Mesenteric fat pad (tissue), 1 donor: ENCODE measurements around the gene GPER1. TPM values are rescaled to one million over a fixed set of nuclear protein-coding genes. Genes with fewer than 3 reads are reported as not detected.
"Not testable (repeated sequence)": the region's sequence is repeated elsewhere in the genome, so short reads cannot be mapped to it uniquely, and the experiment has no call there.

Experiments
- DNase-seq: peaks from one replicate; pipeline ENCODE4 v3.0.0-alpha.2; 2020; ENCODE audit warnings: low spot score
- total RNA-seq: library from RNA; stranded (reverse); fragmentation: NEBNext Ultra II Directional; extraction: Animal tissue kit (Norgen Biotek cat#: 25700); gene quantifications from one replicate; pipeline ENCODE4 v1.2.1, GENCODE V29; 2021
- donor health status: DM: yes; HTN: yes; CAD: no.

GPER1 gene
- total RNA-seq, 1 donor from 2014 or later = 8.1 TPM

GRCh38 chr7:1068013-1068412, 19.9 kb upstream of the GPER1 start:
- DNase-seq = no peak

DNA sequence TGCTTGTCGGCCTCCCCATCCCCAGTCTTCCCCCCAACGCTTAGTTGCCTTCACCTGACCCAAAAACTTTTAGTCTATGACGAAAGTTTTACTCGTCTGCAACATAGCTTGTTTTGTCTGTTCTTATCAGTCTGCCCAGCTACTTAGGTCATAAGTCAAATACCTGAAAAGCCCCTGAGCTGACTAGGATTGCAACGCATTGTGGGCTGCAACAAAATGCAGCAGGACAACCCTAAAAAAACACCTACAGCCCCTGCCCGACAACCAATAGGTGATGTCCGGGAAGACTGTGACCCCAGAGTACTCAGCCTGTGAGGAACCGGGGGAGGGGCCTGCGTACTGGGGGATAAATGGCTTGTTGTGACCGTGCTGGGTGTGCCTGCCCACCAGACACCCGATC, 19.3 kb upstream of the GPER1 start:
- DNase-seq = no peak

- no peak for DNase-seq
Observed at GRCh38 chr7:1070544-1071011, 17.3 kb upstream of the GPER1 start.

DNA sequence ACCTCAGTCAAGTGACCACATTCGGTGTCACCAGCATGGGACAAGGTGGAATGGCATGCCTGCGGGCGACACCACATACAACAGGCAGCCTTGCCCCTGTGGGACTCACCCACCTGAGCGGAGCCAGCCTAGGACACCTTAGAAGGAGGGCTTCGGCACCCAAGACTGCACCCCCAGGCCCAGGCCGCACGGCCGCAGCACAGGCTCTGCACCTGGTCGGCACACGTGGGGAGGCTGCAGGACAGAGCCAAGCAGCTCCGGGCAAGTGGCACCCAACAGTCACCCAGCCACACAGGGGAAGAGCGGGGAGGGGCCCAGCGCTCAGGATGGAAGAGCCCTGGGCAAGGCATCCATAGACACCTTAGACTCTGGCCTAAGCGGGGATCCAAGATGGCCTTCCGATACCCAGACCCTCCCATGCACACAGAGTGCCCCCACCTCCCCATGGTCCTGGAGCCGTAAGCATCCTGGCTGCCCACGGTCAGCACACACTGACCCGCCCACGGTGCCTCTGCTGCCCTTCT, 16.1 kb upstream of the GPER1 start:
- no peak for DNase-seq

DNA sequence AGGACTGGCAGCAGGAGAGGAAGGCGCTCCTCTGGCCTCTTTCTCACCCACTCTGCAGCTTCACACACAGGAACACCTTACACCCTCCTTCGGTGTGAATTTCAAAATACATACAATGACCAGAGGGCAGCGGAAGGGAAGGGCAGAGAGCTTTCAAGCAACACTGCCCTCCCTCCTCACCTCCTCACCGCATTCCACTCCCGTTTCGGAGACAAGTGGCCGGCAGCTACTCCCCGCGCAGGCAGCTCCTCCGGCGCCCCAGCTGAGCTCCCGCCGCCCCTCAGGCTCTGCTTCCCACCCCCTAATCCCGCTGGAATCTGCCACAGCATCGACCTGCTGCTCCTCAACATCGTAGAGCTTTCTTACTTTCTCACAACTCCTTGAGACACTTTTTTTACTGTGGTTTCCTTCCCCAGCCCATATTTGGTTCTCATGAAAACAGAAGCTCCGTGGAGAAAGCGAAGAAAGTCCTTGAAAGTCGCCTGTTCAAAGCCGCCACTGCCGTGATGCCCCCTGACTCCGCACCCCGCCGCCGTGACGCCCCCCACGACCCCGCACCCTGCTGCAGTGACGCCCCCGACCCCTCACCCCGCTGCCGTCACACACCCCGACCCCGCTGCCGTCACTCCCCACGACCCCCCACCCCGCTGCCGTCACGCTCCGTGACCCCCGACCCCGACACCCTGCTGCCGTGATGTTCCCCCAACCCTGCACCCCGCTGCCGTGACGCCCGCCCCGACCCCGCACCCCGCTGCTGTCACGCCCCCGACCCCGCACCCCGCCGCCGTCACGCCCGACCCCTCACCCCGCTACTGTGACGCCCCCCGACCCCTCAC, 14.6 kb upstream of the GPER1 start:
- DNase-seq = no peak

DNA sequence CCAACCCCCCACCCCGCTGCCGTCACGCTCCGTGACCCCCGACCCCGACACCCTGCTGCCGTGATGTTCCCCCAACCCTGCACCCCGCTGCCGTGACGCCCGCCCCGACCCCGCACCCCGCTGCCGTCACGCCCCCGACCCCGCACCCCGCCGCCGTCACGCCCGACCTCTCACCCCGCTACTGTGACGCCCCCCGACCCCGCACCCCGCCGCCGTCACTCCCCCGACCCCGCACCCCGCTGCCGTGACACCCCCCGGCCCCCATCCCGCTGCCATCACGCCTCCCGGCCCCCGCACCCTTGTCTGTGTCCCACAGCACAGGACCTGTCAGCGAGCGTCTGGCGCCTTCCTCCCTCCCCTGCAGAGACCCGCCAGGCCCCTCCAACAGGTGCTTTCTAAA, 13.9 kb upstream of the GPER1 start:
- DNase-seq = not testable (repeated sequence)

DNA sequence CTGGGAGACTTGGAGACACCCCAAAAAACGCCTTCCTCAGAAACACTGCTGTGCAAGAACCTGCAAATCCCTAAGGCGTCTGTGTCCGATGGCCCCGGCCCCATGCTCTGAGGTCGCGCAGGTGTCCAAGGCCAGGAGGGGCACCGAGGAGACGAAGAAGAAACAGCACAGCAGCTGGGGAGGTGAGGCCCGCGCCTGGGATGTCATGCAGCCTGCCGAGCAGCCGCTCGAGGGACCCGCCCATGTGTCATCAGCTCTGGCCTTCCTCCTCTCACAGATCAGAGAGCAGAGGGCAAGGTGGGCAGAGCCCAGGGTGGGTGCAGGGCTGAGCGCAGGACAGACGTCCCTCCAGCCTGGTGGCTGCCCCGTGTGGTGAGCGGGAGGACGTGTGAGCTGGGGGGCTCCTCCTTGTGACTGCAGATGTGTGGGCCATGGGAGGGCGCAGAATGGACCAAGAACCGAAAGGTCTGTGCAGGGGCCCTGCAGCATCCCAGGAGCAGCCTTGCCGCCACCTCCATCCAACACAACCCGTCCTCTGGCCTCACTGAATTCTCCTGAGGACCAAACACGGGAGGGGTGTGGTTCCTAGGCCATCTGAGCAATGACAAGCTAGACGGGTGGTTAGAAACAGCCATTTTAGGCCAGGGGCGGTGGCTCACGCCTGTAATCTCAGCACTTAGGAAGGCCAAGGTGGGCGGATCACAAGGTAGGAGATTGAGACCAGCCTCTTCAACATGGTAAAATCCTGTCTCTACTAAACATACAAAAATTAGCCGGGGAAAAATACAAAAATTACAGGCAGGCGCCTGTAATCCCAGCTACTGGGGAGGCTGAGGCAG, 13.1 kb upstream of the GPER1 start:
- DNase-seq = no peak

DNA sequence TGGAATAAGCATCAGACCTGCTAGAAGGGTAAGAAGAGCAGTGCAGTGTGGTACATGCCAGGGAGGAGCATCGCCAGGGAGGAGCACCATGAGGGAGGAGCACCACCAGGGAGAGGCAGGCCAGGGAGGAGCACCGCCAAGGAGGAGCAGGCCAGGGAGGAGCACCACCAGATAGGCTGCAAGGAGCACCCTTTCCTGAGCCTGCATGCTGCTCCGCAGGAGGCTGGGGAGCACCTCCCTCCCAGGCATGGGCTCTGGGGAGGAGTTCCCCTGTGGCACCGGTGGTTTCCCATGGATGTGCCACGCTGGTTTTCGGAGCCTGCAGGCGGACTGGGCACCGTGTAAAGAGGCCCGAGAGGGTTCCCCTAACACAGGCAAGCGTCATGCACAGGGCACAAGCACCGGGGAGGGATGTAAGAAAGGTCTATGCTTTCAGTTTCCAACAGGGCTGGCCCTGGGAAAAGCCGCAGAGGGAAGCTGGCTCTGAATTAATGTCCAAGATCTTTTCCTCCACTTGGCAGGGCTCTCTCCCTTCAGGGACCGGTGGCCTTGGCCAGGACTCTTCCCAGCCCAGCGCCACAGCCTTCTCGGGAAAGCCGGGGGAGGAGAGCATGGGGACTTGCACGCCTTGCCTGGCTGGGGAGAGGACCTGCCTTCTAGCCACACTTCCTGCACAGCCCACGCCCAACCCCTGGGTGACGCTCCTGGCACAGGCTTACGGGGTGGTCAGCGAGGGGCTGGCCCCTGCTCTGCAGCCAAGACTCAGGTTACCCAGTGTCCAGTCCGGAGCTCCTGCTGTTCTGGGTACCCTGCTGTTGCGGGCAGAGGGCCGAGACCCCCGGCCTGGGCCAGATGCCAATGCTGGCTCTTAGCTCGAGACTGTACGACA, 11.5 kb upstream of the GPER1 start:
- DNase-seq = no peak

DNA sequence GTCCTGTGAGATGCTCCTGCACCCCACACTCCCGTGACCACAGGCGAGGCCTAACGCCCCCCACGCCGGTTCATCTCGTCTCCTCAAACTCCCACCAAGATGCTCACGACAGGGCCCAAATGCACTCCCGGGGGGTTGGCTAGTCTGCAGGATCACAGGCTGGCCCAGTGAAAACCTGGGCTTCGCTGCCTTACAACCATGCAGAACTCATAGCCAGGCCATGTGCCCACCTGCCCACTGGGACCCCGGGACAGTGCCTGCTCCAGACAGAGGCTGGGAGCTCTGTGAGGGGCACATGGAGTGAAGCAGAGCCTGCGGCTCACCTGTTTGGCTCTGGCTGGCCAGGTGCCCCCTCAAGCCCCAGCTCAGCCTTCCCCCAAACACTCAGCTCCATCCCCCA, 9.4 kb upstream of the GPER1 start:
- no peak for DNase-seq

DNA sequence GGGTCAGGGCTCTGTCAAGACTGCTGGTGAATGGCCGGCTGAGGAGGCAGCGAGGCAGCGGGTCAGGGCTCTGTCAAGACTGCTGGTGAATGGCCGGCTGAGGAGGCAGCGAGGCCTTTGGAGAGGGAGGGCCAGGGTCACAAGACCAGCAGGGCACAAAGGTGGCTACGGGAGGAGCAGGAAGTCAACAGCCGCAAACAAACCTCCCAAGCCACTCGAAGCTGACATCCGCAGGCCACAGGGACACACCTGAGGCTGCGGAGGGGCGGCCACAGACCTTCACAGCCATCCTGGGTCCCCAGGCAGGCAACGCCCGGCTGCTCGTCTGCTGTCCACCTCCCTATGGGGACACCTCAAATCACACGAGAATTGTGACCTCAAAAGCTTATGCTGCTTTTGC, 8.9 kb upstream of the GPER1 start:
- DNase-seq = no peak

- no peak for DNase-seq
Observed at GRCh38 chr7:1079546-1079945, 8.4 kb upstream of the GPER1 start.

DNA sequence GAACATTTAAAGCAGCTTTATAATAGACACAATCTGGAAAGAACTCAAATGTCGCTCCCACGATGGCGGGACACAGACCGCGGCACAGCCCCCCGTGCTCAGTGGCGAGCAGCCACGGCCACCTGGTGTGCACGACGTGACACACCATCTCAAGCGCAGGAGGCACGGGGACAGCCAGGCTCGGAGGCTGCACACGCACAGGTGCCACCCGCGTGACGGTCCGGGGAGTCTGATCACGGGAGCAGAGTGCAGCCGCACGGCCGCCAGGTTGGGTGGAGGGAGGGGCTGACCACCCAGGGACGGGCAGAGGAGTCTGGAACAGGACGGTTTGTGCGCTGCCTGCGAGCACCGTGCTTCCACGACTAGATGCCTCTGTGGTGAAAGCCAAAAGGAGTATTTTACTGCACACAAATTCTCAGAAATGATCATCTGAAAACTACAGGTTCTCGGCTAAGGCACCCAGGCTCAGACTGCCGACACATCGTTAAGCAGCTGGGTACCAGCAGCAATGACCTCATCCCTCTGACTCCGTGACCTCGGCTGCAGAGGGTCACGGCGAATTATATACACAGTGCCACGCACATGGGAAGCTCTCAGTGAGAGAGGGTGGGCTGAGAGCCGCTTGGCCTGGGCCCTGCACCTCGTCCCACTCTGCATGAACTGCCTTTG, 7.5 kb upstream of the GPER1 start:
- no peak for DNase-seq

GRCh38 chr7:1080921-1081255, 7.0 kb upstream of the GPER1 start:
- DNase-seq = no peak

DNA sequence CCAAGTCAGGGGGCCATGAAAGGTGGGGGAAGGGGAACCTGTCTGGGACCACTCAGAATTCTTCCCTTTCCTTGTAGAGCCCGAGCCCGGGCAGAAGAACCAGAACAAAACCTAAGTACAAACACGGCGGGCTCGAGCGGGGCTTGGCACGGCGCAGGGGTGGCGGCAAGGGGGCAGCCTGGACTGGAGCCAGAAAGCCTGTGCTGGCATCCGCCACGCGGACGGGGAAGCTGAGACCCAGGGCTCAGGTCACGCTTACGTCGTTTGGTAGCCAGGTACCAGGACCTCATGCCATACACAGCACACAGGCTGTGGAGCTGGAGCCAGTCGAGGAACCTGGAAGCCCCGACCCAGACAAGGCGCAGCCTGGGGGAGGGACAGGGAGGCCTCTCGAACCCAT, 6.6 kb upstream of the GPER1 start:
- no peak for DNase-seq

DNA sequence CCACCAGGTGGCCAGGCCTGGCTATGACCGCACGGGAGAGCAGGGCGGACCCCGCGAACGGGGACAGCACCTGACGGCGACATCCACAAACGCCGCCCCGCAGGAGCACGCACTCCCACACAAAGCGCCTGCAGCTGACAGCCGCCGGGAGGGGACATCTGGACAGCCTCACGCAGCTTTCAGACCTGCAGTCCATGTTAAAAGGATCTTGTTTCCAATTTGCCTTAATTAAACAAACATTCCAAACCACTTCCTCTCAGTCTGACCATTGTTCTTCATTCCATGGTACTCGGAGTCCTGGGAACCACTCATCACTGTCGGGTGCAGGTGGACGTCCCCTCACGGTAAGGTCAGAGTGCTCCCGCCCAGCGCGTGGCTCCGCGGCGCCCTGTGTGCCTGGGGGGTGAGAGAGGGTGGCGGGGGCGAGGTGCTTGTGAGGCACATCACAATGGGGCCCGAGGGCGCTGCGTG, 5.9 kb upstream of the GPER1 start:
- no peak for DNase-seq

- no peak for DNase-seq
Observed at GRCh38 chr7:1083729-1084657, 3.9 kb upstream of the GPER1 start.

DNA sequence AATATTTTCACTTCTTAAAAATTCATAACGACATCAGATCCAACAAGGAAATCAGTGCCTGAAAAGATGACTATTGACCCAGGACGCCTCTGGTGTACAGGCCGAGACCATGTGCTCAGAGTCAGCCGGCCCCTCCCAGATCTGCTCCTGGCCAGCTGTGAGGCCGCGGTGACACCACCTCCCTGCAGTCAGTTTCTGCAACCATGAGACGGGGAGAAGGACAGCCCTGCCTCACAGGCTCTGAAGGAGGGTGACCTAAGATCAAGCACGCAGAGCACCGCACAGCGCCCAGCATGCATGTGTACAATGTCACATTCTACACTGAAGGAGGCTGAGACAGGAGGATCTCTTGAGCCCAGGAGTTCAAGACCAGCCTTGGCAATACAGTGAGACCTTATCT, 2.6 kb upstream of the GPER1 start:
- no peak for DNase-seq

DNA sequence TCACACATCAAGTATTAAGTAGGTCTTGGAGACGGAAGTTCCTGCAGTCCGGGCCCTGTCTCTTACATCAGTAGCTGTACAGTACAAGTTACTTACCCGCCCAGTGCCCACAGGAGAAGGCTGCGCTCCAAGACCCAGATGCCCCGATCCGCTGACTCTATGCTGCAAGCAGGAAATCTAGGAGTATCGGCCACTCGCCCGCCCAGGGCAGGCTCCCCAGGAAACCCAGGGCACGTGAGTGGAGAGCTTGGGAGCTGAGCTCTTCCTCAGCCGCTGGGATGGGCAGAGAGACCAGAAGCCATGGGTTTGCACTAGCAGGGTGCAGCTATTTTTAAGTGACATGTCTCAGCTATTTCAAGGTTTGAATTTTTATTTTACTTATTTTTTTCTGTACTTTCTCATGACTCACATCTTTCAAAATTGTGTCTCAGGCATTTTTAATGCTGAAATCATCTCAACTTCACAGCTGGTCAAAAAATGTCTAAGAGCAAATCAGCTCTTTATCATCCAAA, 1.9 kb upstream of the GPER1 start:
- DNase-seq = no peak
